ENCODE data around the gene EHMT1. TPM values are rescaled to one million over a fixed set of nuclear protein-coding genes. Genes with fewer than 3 reads are reported as not detected.

EHMT1 gene
- total and polyA plus RNA-seq, 10 of the 15 experiments (the other 5 are each of a cell fraction or from before 2014, with no cell fraction given) = 2.9 to 100 (median 48.1) TPM

GRCh38 chr9:137758067-137758466 lies 139.3 kb downstream of the EHMT1 start:
- RAD21 ChIA-PET (ENCODE audit: unreplicated experiment) = interaction anchor here (1.0 to 7.1 kb wide), 5 partner anchors 13 to 85 kb away, joined by 4 to 65 read pairs (median 7); no protein-coding TSS in a partner anchor
- WGBS (ENCODE audit: insufficient coverage, insufficient replicate concordance, low lambda C conversion rate, missing lambda C conversion rate) = 89% methylated on average over 16 of the region's 16 CpGs
- Histone ChIP-seq H3K9me3 (replicated peaks; ENCODE audit: control insufficient read depth, insufficient read depth, low read length) (peaks cover 20% of the 10 kb centered on the region; the same call in 2 of the 3 replicates), H3K4me1 (ENCODE audit: control insufficient read depth, insufficient read depth, low read length) (peaks cover 62% of the 10 kb centered on the region), H3K9ac (ENCODE audit: control insufficient read depth, insufficient read depth, low read length) (no peak overlapping the region), H3K4me3 (peak overlapping the region; percentile 31; the same call in 1 of the 2 replicates), H3K27me3 (replicated peaks in 1 of 2; ENCODE audit: control insufficient read depth in 2 of 2, insufficient read depth in 2 of 2, low read length in 1 of 2) (no peaks in the 10 kb centered on the region), H3K4me2 (ENCODE audit: control insufficient read depth, insufficient read depth) (peak overlapping the region; percentile 19), H3K36me3 (ENCODE audit: control insufficient read depth in 2 of 2, insufficient read depth in 2 of 2, low read length in 1 of 2) (peaks cover 27 to 50% of the 10 kb centered on the region in 2 experiments), H2AFZ (ENCODE audit: control insufficient read depth, low read depth, low read length) (no peak overlapping the region), H4K20me1 (ENCODE audit: control insufficient read depth, insufficient read depth) (no peaks in the 10 kb centered on the region), H3K79me2 (ENCODE audit: control insufficient read depth, insufficient read depth, low read length) (peaks cover 22% of the 10 kb centered on the region), H3K27ac (ENCODE audit: control insufficient read depth, insufficient read depth) (peak overlapping the region; percentile 96)
- in situ Hi-C loops (cut with MboI) = no loop called here
- FAIRE-seq (no peak), ATAC-seq (no peak), DNase-seq (ENCODE audit: low read depth, low spot score) (no peak)
- CTCF ChIA-PET = interaction anchor here (1.1 to 2.6 kb wide), 7 partner anchors 12 to 85 kb away, joined by 3 to 17 read pairs (median 6); no protein-coding TSS in a partner anchor
- intact Hi-C loops (cut with micrococcal nuclease; ENCODE audit: unreplicated experiment) = no loop called here
- BruUV-seq (replicated peaks) = TSS peak; percentile 69
- SMC1A ChIA-PET (ENCODE audit: uncharacterized antibody, unreplicated experiment) = interaction anchor here (0.8 to 3.8 kb wide), 12 partner anchors 9 to 85 kb away, joined by 3 to 42 read pairs (median 5); no protein-coding TSS in a partner anchor
- POLR2A ChIA-PET = interaction anchor here (1.7 to 7.4 kb wide), 2 partner anchors 8 to 14 kb away, joined by 4 to 59 read pairs; no protein-coding TSS in a partner anchor
- TF ChIP-seq EED (IDR thresholded peaks at IDR 0.05; ENCODE audit: low read depth) = no peak
- TF ChIP-seq SKIL (IDR thresholded peaks at IDR 0.05; ENCODE audit: low read depth, poor library complexity, severe bottlenecking) = no peak
- TF ChIP-seq POLR2AphosphoS2 (IDR thresholded peaks at IDR 0.05; ENCODE audit: low read depth, low read length) = no peak
- no peak for TF ChIP-seq MTA2 (IDR thresholded peaks at IDR 0.05; ENCODE audit: low read depth)
- 0 out of 2 replicates have a peak, but pooled peaks have one; percentile 49 for TF ChIP-seq POLR2AphosphoS5 (IDR thresholded peaks at IDR 0.05; ENCODE audit: low read length)
- TF ChIP-seq MAX (IDR thresholded peaks at IDR 0.05; ENCODE audit: low read depth, low read length) = no peak
- TF ChIP-seq HDAC6 (IDR thresholded peaks at IDR 0.05; ENCODE audit: unreplicated experiment) = peak; percentile 42
- 0 out of 2 replicates have a peak, but pooled peaks have one; percentile 21 for TF ChIP-seq LARP7 (IDR thresholded peaks at IDR 0.05)
- TF ChIP-seq TCF7 (IDR thresholded peaks at IDR 0.05; ENCODE audit: borderline replicate concordance) = no peak
- no peak for TF ChIP-seq CEBPB (IDR thresholded peaks at IDR 0.05; ENCODE audit: borderline replicate concordance in 1 of 2, low read depth in 2 of 2, low read length in 2 of 2)
- no peak for TF ChIP-seq CHD4 (IDR thresholded peaks at IDR 0.05)
- TF ChIP-seq EP300 (IDR thresholded peaks at IDR 0.05; ENCODE audit: borderline replicate concordance in 1 of 2, control insufficient read depth in 1 of 2, low read depth in 2 of 2, low read length in 2 of 2) = no peak
- TF ChIP-seq SMAD1 (IDR thresholded peaks at IDR 0.05; ENCODE audit: low read depth, partially characterized antibody) = no peak
- no peak for TF ChIP-seq EZH2 (IDR thresholded peaks at IDR 0.05; ENCODE audit: borderline replicate concordance, control insufficient read depth, low read depth, low read length)
- TF ChIP-seq RB1 (IDR thresholded peaks at IDR 0.05; ENCODE audit: borderline replicate concordance) = no peak
- TF ChIP-seq NBN (IDR thresholded peaks at IDR 0.05) = no peak
- no peak for TF ChIP-seq GABPA (IDR thresholded peaks at IDR 0.05; ENCODE audit: low read depth)
- no peak for TF ChIP-seq ZBTB4 (CRISPR knock-in tag; IDR thresholded peaks at IDR 0.05)
- no peak for TF ChIP-seq FOS (IDR thresholded peaks at IDR 0.05; ENCODE audit: borderline replicate concordance, extremely low read depth, insufficient read length)
- TF ChIP-seq STAT1 (conservative IDR thresholded peaks at IDR 0.05) = no peak

All from GM12878 (cell line).